ENCODE data around the gene LRIT2.

- TF ChIP-seq CTCF (conservative IDR thresholded peaks at IDR 0.05; ENCODE audit: low read length): no peak
- TF ChIP-seq EZH2phosphoT487 (IDR thresholded peaks at IDR 0.05; ENCODE audit: borderline replicate concordance, low read depth, low read length): no peak
Measured at GRCh38 chr10:84176351-84176750, 49.0 kb downstream of the LRIT2 start.
